HG03520 (cell line): Measurements from ENCODE around the gene SLC19A1.

Source experiments
- ATAC-seq: cut with Tn5 transposase; IDR thresholded peaks from one replicate; pipeline ENCODE4 v1.9.1; 2021; ENCODE audit warnings: mild to moderate bottlenecking, moderate library complexity; ENCODE audit not compliant: unreplicated experiment

Gene SLC19A1

GRCh38 chr21:45472445-45473365 is 69.5 kb downstream of the SLC19A1 start:
- ATAC-seq: no peak

GRCh38 chr21:45471525-45472221 is 70.6 kb downstream of the SLC19A1 start:
- ATAC-seq: no peak

GRCh38 chr21:45470773-45471524 is 71.3 kb downstream of the SLC19A1 start:
- no peak for ATAC-seq

GRCh38 chr21:45470087-45470515 is 72.1 kb downstream of the SLC19A1 start:
- no peak for ATAC-seq

- no peak for ATAC-seq
These were observed 72.8 kb downstream of the SLC19A1 start for GRCh38 chr21:45469273-45470086.

GRCh38 chr21:45468971-45469272 is 73.3 kb downstream of the SLC19A1 start:
- no peak for ATAC-seq

GRCh38 chr21:45468051-45468970 is 73.9 kb downstream of the SLC19A1 start:
- no peak for ATAC-seq

GRCh38 chr21:45467221-45467779 is 74.9 kb downstream of the SLC19A1 start:
- no peak for ATAC-seq

- no peak for ATAC-seq
These were observed 75.7 kb downstream of the SLC19A1 start for GRCh38 chr21:45466330-45467220.

- no peak for ATAC-seq
These were observed 76.5 kb downstream of the SLC19A1 start for GRCh38 chr21:45465611-45466329.

GRCh38 chr21:45465105-45465504 is 77.1 kb downstream of the SLC19A1 start:
- ATAC-seq: no peak

GRCh38 chr21:45464309-45464708 is 77.9 kb downstream of the SLC19A1 start:
- no peak for ATAC-seq

GRCh38 chr21:45463871-45464270 is 78.4 kb downstream of the SLC19A1 start:
- ATAC-seq: no peak

GRCh38 chr21:45461806-45462341 is 80.4 kb downstream of the SLC19A1 start:
- ATAC-seq: no peak

- ATAC-seq: no peak
These were observed 80.9 kb downstream of the SLC19A1 start for GRCh38 chr21:45461369-45461750.

GRCh38 chr21:45460611-45461368 is 81.5 kb downstream of the SLC19A1 start:
- ATAC-seq: no peak
